GM23338 (cell line): ENCODE results near the gene NPHS1. TPM values are rescaled to one million over a fixed set of nuclear protein-coding genes. Genes with fewer than 3 reads are reported as not detected.

Experiments used
- ATAC-seq: fragments of 200-7000 bp; cut with Tn5 transposase; 3 replicates; pipeline ENCODE4 v1.9.1; 2020
- DNase-seq: peaks from one replicate; pipeline ENCODE4 v3.0.0-alpha.2; 2015; ENCODE audit warnings: low spot score
- H2AFZ ChIP-seq: fragments of 200-600 bp; sonication (generic); 2 replicates; pipeline ENCODE4 v1.8.0; 2016; ENCODE audit warnings: antibody characterized with exemption, mild to moderate bottlenecking, moderate library complexity
- H3F3A ChIP-seq: fragments of 200-600 bp; sonication (generic); replicated peaks from 2 replicates; pipeline ENCODE4 v1.8.0; 2017; ENCODE audit warnings: antibody characterized with exemption, mixed run types, low read depth
- H3K27ac ChIP-seq: fragments of 200-600 bp; sonication (generic); 2 replicates; pipeline ENCODE4 v1.6.1; 2016; ENCODE audit warnings: low read depth
- H3K27me3 ChIP-seq: fragments of 200-600 bp; sonication (generic); 2 replicates; pipeline ENCODE4 v1.8.0; 2016; ENCODE audit warnings: mild to moderate bottlenecking, mixed run types, moderate library complexity; ENCODE audit not compliant: insufficient read depth
- H3K36me3 ChIP-seq: fragments of 200-600 bp; sonication (generic); 2 replicates; pipeline ENCODE4 v1.8.0; 2016; ENCODE audit warnings: mild to moderate bottlenecking; ENCODE audit not compliant: insufficient read depth
- H3K4me1 ChIP-seq: fragments of 200-600 bp; sonication (generic); 2 replicates; pipeline ENCODE4 v1.8.0; 2016; ENCODE audit warnings: mild to moderate bottlenecking, moderate library complexity; ENCODE audit not compliant: insufficient read depth
- H3K4me2 ChIP-seq: fragments of 200-600 bp; sonication (generic); 2 replicates; pipeline ENCODE4 v1.7.1; 2017; ENCODE audit warnings: mixed run types
- H3K4me3 ChIP-seq: fragments of 200-600 bp; sonication (generic); 2 replicates; pipeline ENCODE4 v1.6.1; 2016; ENCODE audit warnings: mixed run types
- H3K79me2 ChIP-seq: fragments of 200-600 bp; sonication (generic); replicated peaks from 2 replicates; pipeline ENCODE4 v1.8.0; 2017; ENCODE audit warnings: mild to moderate bottlenecking; ENCODE audit not compliant: insufficient read depth
- H3K9me2 ChIP-seq: fragments of 200-600 bp; sonication (generic); 2 replicates; pipeline ENCODE4 v1.8.0; 2017; ENCODE audit not compliant: insufficient read depth
- H4K20me1 ChIP-seq: fragments of 200-600 bp; sonication (generic); replicated peaks from 2 replicates; pipeline ENCODE4 v1.8.0; 2017; ENCODE audit warnings: mild to moderate bottlenecking; ENCODE audit not compliant: insufficient read depth
- H3K27ac Mint-ChIP-seq: 2 replicates; pipeline ENCODE4 v1.8.0; 2020; ENCODE audit warnings: inconsistent platforms, mild to moderate bottlenecking, moderate library complexity, mixed read lengths
- H3K27me3 Mint-ChIP-seq: 3 replicates; pipeline ENCODE4 v1.8.0; 2022; ENCODE audit warnings: low read depth, mild to moderate bottlenecking, moderate library complexity, mixed read lengths, inconsistent platforms; ENCODE audit not compliant: insufficient read depth, poor library complexity
- H3K36me3 Mint-ChIP-seq: 3 replicates; pipeline ENCODE4 v1.8.0; 2021; ENCODE audit warnings: low read depth, mild to moderate bottlenecking, inconsistent platforms, moderate library complexity, mixed read lengths
- H3K4me1 Mint-ChIP-seq: 3 replicates; pipeline ENCODE4 v1.8.0; 2020; ENCODE audit warnings: mild to moderate bottlenecking, inconsistent platforms, mixed read lengths
- H3K4me3 Mint-ChIP-seq: 3 replicates; pipeline ENCODE4 v1.8.0; 2021; ENCODE audit warnings: moderate library complexity, mild to moderate bottlenecking, inconsistent platforms, mixed read lengths
- H3K9me3 Mint-ChIP-seq: 3 replicates; pipeline ENCODE4 v1.8.0; 2020; ENCODE audit warnings: moderate library complexity, mild to moderate bottlenecking, inconsistent platforms, mixed read lengths
- CREB1 ChIP-seq: fragments of 250-450 bp; sonication (Bioruptor Pico); IDR thresholded peaks from 2 replicates; pipeline ENCODE4 v1.5.0; 2020; ENCODE audit warnings: low read depth, mild to moderate bottlenecking, moderate library complexity
- EZH2 ChIP-seq: fragments of 200-600 bp; sonication (generic); IDR thresholded peaks from one replicate; pipeline ENCODE4 v1.8.0; 2017; ENCODE audit warnings: antibody characterized with exemption, mild to moderate bottlenecking, low read depth; ENCODE audit not compliant: unreplicated experiment
- EZH2phosphoT487 ChIP-seq: fragments of 200-600 bp; sonication (generic); IDR thresholded peaks from one replicate; pipeline ENCODE4 v1.8.1; 2018; ENCODE audit warnings: antibody characterized with exemption; ENCODE audit not compliant: unreplicated experiment
- JUNB ChIP-seq: IDR thresholded peaks from one replicate; pipeline ENCODE4 v1.6.1; 2016; ENCODE audit warnings: antibody characterized with exemption; ENCODE audit not compliant: unreplicated experiment
- NANOG ChIP-seq: IDR thresholded peaks from 2 replicates; pipeline ENCODE4 v1.6.1; 2016; ENCODE audit warnings: antibody characterized with exemption, borderline replicate concordance
- POLR2AphosphoS5 ChIP-seq: IDR thresholded peaks from 2 replicates; pipeline ENCODE4 v1.6.1; 2016; ENCODE audit warnings: antibody characterized with exemption, low read depth
- STAT1 ChIP-seq: IDR thresholded peaks from one replicate; pipeline ENCODE4 v1.6.1; 2016; ENCODE audit warnings: antibody characterized with exemption; ENCODE audit not compliant: unreplicated experiment
- ZNF114 ChIP-seq: fragments of 250-450 bp; sonication (Bioruptor Pico); IDR thresholded peaks from 2 replicates; pipeline ENCODE4 v1.5.0; 2020; ENCODE audit warnings: mild to moderate bottlenecking, moderate library complexity
- ZNF331 ChIP-seq: fragments of 250-450 bp; sonication (Bioruptor Pico); IDR thresholded peaks from 2 replicates; pipeline ENCODE4 v1.5.0; 2020; ENCODE audit warnings: low read depth, mild to moderate bottlenecking, moderate library complexity
- polyA plus RNA-seq: library from polyadenylated mRNA; unstranded; fragments of >200 nt; fragmentation: Nextera tagmentation; extraction: Ambion mirVana; gene quantifications from 2 replicates; pipeline ENCODE4 v1.2.1, GENCODE V29; 2016
- total RNA-seq: library from RNA; depleted of rRNA; stranded (reverse); fragments of >200 nt; shearing (Covaris generic); gene quantifications from 2 replicates; pipeline ENCODE4 v1.2.3, GENCODE V29; 2014
- TF ChIP-seq, protein P1 (sequence below): IDR thresholded peaks from one replicate; pipeline ENCODE4 v1.6.1; 2018; ENCODE audit warnings: antibody characterized with exemption; ENCODE audit not compliant: unreplicated experiment
- TF ChIP-seq, protein P2 (sequence below): IDR thresholded peaks from 2 replicates; pipeline ENCODE4 v1.6.1; 2016; ENCODE audit warnings: antibody characterized with exemption

Gene NPHS1
- total and polyA plus RNA-seq, 2 experiments from 2014 or later = 1.0 to 1.3 TPM

DNA sequence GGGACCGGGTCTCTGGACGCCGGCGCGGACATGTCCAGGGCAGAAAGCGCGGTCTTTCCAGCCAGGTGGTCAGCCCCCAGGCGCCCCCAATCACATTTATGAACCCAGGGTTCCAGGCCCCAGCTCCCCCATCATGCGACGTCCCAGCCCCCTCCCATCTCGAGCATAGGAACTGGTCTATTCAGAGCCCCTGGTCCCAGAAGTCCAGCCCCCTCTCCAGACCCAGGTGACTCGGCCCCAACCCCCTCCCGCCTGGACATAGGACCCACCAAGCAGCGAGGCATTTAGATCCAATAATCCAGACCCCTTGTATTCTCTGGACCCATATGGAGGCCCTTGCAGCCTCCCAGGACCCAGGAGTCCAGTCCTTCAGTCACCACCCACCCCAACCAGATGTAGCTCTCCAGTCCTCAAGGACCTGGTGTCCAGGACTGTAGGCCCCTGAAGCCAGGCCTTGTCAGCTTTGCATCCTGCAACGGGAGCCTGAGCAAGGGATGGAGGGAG is 16.6 kb upstream of the NPHS1 start:
- Histone ChIP-seq H3K9me2 (no peaks in the 10 kb centered on the region), H3K4me1 (peaks cover 12% of the 10 kb centered on the region), H3K79me2 (no peaks in the 10 kb centered on the region), H3K27ac (no peak overlapping the region), H4K20me1 (no peaks in the 10 kb centered on the region), H3K4me3 (peak overlapping the region; percentile 84), H3K36me3 (no peaks in the 10 kb centered on the region), H3K27me3 (peaks cover 16% of the 10 kb centered on the region), H3F3A (peaks cover 15% of the 10 kb centered on the region; the same call in 1 of the 2 replicates), H3K4me2 (peak overlapping the region; percentile 98), H2AFZ (peak overlapping the region; percentile 83)
- TF ChIP-seq NANOG (no peak), POLR2AphosphoS5 (no peak), EZH2phosphoT487 (no peak), ZNF331 (CRISPR knock-in tag) (no peak), JUNB (no peak), ZNF114 (CRISPR knock-in tag) (no peak), EZH2 (no peak), CREB1 (CRISPR knock-in tag) (no peak)
- TF ChIP-seq, protein P1, sequence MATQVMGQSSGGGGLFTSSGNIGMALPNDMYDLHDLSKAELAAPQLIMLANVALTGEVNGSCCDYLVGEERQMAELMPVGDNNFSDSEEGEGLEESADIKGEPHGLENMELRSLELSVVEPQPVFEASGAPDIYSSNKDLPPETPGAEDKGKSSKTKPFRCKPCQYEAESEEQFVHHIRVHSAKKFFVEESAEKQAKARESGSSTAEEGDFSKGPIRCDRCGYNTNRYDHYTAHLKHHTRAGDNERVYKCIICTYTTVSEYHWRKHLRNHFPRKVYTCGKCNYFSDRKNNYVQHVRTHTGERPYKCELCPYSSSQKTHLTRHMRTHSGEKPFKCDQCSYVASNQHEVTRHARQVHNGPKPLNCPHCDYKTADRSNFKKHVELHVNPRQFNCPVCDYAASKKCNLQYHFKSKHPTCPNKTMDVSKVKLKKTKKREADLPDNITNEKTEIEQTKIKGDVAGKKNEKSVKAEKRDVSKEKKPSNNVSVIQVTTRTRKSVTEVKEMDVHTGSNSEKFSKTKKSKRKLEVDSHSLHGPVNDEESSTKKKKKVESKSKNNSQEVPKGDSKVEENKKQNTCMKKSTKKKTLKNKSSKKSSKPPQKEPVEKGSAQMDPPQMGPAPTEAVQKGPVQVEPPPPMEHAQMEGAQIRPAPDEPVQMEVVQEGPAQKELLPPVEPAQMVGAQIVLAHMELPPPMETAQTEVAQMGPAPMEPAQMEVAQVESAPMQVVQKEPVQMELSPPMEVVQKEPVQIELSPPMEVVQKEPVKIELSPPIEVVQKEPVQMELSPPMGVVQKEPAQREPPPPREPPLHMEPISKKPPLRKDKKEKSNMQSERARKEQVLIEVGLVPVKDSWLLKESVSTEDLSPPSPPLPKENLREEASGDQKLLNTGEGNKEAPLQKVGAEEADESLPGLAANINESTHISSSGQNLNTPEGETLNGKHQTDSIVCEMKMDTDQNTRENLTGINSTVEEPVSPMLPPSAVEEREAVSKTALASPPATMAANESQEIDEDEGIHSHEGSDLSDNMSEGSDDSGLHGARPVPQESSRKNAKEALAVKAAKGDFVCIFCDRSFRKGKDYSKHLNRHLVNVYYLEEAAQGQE = no peak
- TF ChIP-seq, protein P2, sequence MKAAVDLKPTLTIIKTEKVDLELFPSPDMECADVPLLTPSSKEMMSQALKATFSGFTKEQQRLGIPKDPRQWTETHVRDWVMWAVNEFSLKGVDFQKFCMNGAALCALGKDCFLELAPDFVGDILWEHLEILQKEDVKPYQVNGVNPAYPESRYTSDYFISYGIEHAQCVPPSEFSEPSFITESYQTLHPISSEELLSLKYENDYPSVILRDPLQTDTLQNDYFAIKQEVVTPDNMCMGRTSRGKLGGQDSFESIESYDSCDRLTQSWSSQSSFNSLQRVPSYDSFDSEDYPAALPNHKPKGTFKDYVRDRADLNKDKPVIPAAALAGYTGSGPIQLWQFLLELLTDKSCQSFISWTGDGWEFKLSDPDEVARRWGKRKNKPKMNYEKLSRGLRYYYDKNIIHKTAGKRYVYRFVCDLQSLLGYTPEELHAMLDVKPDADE = no peak
- Mint-ChIP-seq H3K27ac (no peak overlapping the region), H3K4me3 (peak overlapping the region; percentile 86), H3K36me3 (peaks cover 3% of the 10 kb centered on the region), H3K9me3 (no peaks in the 10 kb centered on the region; the same call in 2 of the 3 replicates), H3K4me1 (peaks cover 25% of the 10 kb centered on the region), H3K27me3 (peaks cover 36% of the 10 kb centered on the region)
- peak; percentile 20 for DNase-seq
- ATAC-seq = no peak; the same call in 2 of the 3 replicates

DNA sequence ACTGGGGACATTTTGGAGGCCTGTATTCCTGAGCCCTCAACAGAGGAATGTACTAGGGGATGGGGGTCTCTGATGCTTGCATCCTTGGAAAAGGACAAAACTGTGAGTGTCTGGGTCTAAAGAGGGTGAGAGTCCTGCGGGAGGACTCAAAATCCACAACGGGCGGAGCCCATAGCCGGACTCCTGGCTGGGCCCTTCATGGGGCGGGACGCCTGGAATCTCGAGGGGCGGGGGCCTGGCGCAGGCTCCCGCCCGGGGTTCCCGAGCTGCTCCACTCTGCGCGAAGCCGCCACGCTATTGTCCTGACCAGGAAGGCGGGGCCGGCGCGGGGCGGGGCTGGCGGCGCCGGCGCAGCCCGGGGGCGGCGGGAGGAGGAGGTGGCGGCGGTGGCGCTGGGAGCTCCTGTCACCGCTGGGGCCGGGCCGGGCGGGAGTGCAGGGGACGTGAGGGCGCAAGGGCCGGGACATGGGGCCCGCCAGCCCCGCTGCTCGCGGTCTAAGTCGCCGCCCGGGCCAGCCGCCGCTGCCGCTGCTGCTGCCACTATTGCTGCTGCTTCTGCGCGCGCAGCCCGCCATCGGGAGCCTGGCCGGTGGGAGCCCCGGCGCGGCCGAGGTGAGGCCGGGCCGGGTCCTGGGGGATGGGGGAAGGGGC is 16.0 kb upstream of the NPHS1 start, which contains the start of gene APLP1:
TSS of gene APLP1 (plus strand) at position 403 of the 651 bp plus-strand sequence. CDS start at position 466, 63 bp downstream.
- Histone ChIP-seq H3F3A (peaks cover 15% of the 10 kb centered on the region; the same call in 1 of the 2 replicates), H3K79me2 (no peaks in the 10 kb centered on the region), H3K4me1 (peaks cover 12% of the 10 kb centered on the region), H3K27me3 (peaks cover 16% of the 10 kb centered on the region), H3K4me3 (peak within 1 kb of the TSS; percentile 84), H4K20me1 (no peaks in the 10 kb centered on the region), H2AFZ (peak within 1 kb of the TSS; percentile 93), H3K36me3 (no peaks in the 10 kb centered on the region), H3K4me2 (peak within 1 kb of the TSS; percentile 98), H3K9me2 (no peaks in the 10 kb centered on the region), H3K27ac (no peak within 1 kb of the TSS)
- no peaks in the 10 kb centered on the region; the same call in 2 of the 3 replicates for H3K9me3 Mint-ChIP-seq
- peak; percentile 24 for ATAC-seq
- H3K4me3 Mint-ChIP-seq = peak within 1 kb of the TSS; percentile 86
- peak; percentile 65 for DNase-seq
- peaks cover 25% of the 10 kb centered on the region for H3K4me1 Mint-ChIP-seq
- H3K36me3 Mint-ChIP-seq = peaks cover 4% of the 10 kb centered on the region
- no peak within 1 kb of the TSS for H3K27ac Mint-ChIP-seq
- peaks cover 40% of the 10 kb centered on the region for H3K27me3 Mint-ChIP-seq
- TF ChIP-seq ZNF331 (CRISPR knock-in tag) (no peak), CREB1 (CRISPR knock-in tag) (no peak), NANOG (no peak), STAT1 (no peak)
- TF ChIP-seq, protein P1 = no peak
